NCI-H460 (cell line): ENCODE data around the gene OR51B6. TPM values are rescaled to one million over a fixed set of nuclear protein-coding genes. Genes with fewer than 3 reads are reported as not detected.
"Not testable (repeated sequence)": the region's sequence is repeated elsewhere in the genome, so short reads cannot be mapped to it uniquely, and the experiment has no call there.

Source experiments
- DNase-seq: peaks from one replicate; pipeline ENCODE4 v3.0.0-alpha.2; 2016; ENCODE audit warnings: low read depth; ENCODE audit errors: extremely low read depth
- polyA plus RNA-seq: library from polyadenylated mRNA; depleted of rRNA; stranded (reverse); fragments of >200 nt; gene quantifications from 2 replicates; pipeline ENCODE4 v1.2.3, GENCODE V29; 2014; cell fraction: nucleus; rRNA removed
- total RNA-seq: library from RNA; depleted of rRNA; stranded (reverse); fragments of >200 nt; shearing (Covaris generic); gene quantifications from 2 replicates; pipeline ENCODE4 v1.2.3, GENCODE V29; 2014; rRNA removed

OR51B6 gene
- not detected in 2 replicates for total RNA-seq
- polyA plus RNA-seq = not detected in 2 replicates

DNA sequence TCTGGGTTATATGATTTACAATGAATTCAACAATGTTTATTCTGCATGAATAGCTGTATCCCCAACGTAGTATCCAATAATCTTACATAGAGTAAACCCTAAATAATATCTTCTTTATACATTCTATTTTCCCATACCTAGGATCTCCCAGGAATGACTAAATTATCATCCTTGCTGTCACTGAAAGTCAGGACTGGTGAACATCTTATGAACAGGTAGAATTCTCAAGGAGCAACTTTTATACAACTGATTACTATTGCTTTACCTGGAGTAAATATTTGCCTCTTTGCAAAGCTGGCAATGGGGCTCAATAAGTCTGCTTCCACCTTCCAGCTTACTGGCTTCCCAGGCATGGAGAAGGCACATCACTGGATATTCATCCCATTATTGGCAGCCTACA is at the start of gene OR51B6:
OR51B6 (plus strand) TSS at position 301 of the 400 bp plus-strand sequence; CDS start at position 301, 0 bp downstream.
- no peak for DNase-seq

DNA sequence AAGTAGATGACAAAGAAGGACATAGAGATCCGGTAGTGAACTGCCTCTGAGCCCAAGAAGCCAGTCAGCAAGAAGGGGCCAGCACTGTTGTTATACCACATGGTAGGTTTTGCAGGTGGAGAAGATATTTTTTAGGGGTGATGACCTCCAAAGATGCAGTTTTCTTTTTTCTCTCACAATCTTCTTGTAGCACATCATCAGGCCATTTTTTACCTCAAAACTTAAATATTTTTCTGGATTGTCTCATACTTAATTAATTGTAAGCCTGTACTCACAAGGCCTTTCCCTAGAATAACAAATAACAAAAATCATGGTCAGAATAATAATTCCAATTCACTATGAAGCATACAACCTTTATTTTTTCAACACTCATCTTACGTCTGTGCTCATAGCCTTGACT is 49.5 kb upstream of the OR51B6 start, which contains the start of gene OR51B4:
OR51B4 (minus strand) TSS at position 101 of the 400 bp plus-strand sequence; CDS start at position 101, 0 bp downstream.
- no peak for DNase-seq

GRCh38 chr11:5303626-5304025 is 47.7 kb upstream of the OR51B6 start:
- DNase-seq = no peak

GRCh38 chr11:5304046-5304445 is 47.3 kb upstream of the OR51B6 start:
- no peak for DNase-seq

GRCh38 chr11:5307256-5308019 is 43.9 kb upstream of the OR51B6 start:
- no peak for DNase-seq

- no peak for DNase-seq
Observed at GRCh38 chr11:5310423-5310822, 40.9 kb upstream of the OR51B6 start.

DNA sequence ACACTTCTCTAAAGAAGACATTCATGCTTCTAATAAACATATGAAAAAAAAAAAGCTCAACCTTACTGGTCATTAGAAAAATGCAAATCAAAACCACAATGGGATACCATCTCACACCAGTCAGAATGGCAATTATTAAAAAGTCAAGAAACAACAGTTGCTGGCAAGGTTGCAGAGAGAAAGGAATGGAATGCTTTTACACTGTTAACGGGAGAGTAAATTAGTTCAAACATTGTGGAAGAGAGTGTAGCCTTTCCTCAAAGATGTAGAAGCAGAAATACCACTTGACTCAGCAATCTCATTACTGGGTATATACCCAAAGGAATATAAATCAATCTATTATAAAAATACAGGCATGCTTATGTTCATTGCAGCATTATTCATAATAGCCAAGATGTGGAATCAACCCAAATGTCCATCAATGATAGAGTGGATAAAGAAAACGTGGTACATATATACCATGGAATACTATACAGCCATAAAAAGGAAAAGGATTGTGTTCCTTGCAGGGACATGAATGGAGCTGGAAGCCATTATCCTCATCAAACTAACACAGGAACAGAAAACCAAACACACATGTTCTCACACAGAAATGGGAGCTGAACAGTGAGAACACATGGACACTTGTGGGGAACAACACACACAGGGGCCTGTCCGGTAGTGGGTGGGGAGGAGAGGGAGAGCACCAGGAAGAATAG is 37.8 kb upstream of the OR51B6 start:
- not testable (repeated sequence) for DNase-seq

DNA sequence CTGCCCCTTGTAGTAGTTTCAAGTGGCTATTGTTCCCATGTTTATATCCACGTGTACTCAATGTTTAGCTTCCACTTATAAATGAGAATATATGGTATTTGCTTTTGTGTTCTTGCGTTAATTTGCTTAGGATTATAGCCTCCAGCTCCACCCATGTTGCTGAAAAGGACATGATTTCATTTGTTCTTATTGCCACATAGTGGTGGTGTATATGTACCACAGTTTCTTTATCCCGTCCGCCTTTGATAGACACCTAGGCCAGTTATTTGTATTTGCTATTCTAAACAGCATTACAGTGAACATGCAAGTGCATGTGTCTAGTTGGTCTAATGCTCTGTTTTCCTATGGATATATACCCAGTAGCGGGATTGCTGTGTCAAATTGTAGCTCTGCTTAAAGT is 34.0 kb upstream of the OR51B6 start:
- no peak for DNase-seq

DNA sequence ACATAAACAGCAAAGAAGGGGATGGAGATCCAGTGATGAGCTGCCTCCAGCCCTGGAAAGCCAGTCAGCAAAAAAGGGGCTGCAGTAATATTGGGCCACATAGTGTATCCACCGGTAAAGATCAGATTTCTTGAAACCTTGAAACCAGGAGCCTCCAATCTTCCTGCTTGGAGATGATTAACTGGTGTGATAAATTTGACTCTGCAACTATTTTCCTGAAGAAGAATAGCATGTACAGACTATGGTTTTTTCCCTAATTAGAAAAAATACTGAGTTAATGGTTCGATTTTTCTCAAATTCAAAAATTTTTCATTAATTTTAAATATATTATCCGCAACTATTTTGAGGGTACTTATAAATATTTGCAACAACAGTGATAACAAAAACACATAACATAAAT is 27.1 kb upstream of the OR51B6 start, which contains the start of gene OR51B2:
OR51B2 (minus strand) TSS at position 101 of the 400 bp plus-strand sequence; CDS start at position 101, 0 bp downstream.
- no peak for DNase-seq

- DNase-seq = no peak
Observed at GRCh38 chr11:5335170-5335569, 16.1 kb upstream of the OR51B6 start.

- DNase-seq = no peak
Observed at GRCh38 chr11:5336331-5336730, 15.0 kb upstream of the OR51B6 start.

DNA sequence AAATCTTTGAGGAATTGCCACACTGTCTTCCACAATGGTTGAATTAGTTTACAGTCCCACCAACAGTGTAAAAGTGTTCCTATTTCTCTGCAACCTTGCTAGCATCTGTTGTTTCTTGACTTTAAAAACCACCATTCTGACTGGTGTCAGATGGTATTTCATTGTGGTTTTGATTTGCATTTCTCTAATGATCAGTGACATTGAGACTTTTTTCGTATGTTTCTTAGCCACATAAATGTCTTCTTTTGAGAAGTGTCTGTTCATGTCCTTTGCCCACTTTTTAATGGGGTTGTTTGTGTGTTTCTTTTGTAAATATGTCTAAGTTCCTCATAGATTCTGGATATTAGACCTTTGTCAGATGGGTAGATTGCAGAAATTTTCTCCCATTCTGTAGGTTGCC is 14.1 kb upstream of the OR51B6 start:
- DNase-seq = not testable (repeated sequence)

GRCh38 chr11:5339771-5340322 is 11.5 kb upstream of the OR51B6 start:
- DNase-seq = no peak

DNA sequence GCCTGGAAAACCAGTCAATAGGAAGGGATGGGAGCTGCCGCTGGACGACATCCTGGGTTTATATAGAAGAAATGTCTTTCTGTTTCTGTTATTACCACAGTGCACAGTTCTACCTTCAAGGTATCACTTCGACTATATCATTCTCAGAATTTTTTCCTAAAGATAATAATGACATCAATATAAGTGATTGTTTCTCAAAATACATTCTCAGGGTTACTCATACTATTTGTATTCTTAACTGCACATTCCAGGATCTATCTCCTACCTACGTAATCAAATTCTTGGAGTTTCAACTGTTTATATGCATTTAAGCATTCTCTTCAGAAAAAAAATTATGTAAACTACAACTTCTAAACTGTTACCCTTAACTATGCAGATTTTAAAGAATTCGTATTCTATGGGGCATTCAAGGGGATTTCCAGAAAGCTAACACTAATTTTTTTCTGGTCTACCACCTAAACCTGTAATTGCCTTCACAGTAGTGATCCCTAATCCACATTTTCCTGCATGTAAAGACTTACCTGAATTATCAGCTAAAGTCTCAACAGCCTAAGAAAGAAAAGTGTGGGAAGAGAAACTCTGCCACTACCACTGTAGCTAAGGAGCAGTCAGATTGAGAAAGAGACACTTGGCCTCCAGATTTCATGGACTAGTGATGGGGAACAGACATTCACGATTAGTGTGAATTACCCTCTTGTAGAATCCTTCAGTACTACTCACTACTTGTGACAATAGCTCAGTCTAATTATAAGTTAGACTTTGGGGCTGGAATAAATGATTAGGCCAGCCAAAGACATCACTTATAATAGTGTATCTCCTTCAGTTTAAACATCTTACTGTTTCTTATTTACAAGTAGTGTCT is 7.6 kb upstream of the OR51B6 start, which contains the start of gene OR51B5:
OR51B5 (minus strand) TSS at position 51 of the 862 bp plus-strand sequence; CDS start at position 51, 0 bp downstream.
- DNase-seq = no peak

DNA sequence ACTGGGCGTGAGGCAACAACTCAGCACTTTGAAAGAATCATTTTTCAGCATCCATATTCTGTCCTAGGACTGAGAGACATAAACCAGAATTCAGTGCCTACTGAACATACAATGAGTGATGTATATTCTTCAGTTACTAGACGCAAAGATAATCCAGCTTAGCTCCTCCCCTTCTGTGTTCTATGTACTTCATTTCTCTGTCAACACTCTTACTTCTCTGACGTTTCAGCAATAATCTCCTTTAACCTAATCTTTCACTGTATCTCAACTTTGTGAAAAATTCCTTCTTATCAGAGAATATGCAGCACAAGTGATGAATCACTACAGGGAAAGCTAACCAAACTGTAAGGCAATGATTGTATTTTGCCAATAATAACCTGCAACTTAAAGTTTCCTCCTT is 5.5 kb upstream of the OR51B6 start:
- DNase-seq = no peak

DNA sequence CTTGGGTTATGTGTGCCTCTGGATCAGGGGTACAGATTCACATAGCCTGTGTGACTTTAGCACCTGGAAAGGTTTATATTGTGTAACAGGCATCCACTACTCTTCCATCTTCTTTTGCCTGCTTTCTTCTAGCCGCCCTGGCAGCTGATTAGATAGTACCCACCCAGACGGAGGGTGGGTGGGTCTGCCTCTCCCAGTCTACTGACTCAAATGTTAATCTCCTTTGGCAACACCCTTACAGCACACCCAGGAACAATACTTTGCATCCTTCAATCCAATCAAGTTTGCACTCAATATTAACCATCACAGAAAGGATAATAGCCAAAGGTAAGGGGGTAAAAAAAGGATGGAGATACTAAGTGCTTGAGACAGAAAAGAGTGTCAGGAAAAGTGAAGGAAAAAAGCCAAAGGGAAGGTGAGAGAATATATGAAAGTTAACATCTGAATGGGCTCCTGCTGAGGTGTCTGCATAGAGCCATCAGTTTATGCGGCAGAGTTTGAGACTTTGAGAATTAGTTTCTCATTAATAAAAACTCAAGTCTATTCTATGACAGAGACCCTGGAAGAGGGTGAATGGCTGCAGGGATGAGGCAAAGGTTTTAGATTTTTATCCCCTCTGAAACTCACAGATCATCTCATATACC is 2.6 kb upstream of the OR51B6 start:
- no peak for DNase-seq

- no peak for DNase-seq
Observed at GRCh38 chr11:5349550-5349949, 1.8 kb upstream of the OR51B6 start.

DNA sequence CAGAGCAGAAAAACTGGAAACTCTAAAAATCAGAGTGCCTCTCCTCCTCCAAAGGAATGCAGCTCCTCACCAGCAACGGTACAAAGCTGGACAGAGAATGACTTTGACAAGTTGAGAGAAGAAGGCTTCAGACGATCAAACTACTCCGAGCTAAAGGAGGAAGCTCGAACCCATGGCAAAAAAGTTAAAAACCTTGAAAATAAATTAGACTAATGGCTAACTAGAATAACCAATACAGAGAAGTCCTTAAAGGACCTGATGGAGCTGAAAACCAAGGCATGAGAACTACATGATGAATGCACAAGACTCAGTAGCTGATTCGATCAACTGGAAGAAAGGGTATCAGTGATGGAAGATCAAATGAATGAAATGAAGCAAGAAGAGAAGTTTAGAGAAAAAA is 4.7 kb downstream of the OR51B6 start:
- DNase-seq = not testable (repeated sequence)

DNA sequence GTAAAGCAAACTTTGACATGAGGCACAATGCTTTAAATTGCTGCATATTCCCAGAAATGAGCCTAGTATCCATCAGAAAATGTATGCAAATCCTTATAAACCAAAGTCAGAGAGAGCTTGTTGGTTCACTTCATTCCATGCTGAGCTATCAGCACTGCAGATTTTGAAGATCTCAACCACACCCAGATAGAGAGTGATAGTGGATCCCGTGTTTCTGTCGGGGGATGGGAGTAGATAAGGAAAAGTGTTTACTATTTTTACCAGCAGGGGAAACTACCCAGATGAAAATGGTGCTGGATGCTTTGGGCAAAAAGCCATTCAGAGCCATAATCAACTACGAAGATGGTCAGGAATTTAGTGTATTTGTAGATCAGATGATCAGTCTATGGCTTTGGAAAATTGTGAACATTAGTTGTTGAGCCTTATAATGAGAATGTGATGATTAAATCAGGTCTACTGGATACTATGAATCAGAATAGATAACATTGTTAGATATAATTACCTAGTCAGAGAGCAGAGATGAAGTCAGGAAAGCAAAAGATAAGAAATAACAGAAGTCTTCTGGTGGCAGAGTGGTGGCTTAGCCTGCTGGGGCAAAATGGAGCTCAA is 10.8 kb downstream of the OR51B6 start:
- DNase-seq = no peak
